Left cardiac atrium (tissue), 4 donors: Measurements from ENCODE around the gene FAM53B. TPM values are rescaled to one million over a fixed set of nuclear protein-coding genes. Genes with fewer than 3 reads are reported as not detected.

Source experiments
- ATAC-seq, 2 donors: fragments of 200-7000 bp; cut with Tn5 transposase; one replicate each; pipeline ENCODE4 v1.9.1; 2020; ENCODE audit warnings: mild to moderate bottlenecking in 2 of 2, moderate library complexity in 2 of 2
- DNase-seq: peaks from one replicate; pipeline ENCODE4 v3.0.0-alpha.2; 2020
- intact Hi-C, 2 donors: fragments of 100-400 bp; cut with DNase I; formaldehyde crosslinking; loops; one replicate each; pipeline versions ENCODE4 v1.14.1 to v1.15.1; 2022 to 2023
- total RNA-seq, 2 donors: library from RNA; stranded (reverse); fragmentation: NEBNext Ultra II Directional; extraction: Animal tissue kit (Norgen Biotek cat#: 25700); gene quantifications; one replicate each; pipeline ENCODE4 v1.2.1, GENCODE V29; 2021
- donor health status: DM: no; HTN: yes; CAD: no.
- donor health status: DM: no; HTN: yes; CAD: no; lungs with severe emphysema.
- donor health status: DM: yes; HTN: yes; CAD: no.
- donor health status: Dilated cardiomyopathy.

Gene FAM53B
- total RNA-seq, 2 donors from 2014 or later = 23.3 to 31.4 TPM

- intact Hi-C loops = no loop called here
- ATAC-seq (peak; percentile 24 to 39), DNase-seq (no peak)
These were observed 26.1 kb downstream of the FAM53B start for GRCh38 chr10:124717911-124718741.

DNA sequence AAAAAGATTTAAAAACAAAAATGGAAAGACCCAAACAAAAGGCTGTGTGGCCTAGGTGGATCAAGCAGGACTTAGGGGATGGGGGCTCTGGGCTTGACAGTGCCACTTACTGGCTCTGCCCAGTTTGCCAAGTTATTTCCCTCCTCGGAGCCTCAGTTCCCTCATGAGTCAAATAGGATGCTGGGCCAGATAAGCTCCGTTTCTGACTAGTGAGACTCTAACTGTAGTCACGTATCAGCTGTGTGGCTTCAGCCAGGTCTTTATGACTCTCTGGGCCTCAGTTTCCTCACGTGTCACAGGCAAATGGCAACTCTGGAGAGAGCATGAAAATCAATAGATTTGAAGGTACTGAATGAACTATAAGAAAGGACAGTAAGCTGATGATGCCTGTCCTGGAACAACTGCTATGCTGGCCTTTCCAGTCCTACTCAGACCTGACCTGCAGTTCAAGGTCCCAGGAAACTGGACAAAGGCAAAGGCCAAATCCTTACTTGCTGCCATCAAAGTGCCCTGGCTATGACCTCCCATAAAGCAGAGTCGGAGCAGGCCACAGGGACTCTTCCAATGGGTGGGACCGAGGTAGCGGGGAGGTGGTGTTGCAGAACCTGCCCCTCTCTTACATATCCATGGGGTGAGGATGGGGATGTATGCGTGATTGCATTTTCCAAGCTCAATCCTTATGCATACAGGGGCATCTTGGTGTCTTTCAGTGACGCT lies 27.0 kb downstream of the FAM53B start:
- intact Hi-C loops = no loop called here
- no peak for DNase-seq
- ATAC-seq = no peak

- ATAC-seq = no peak
- DNase-seq = no peak
- intact Hi-C loops = no loop called here
These were observed 27.8 kb downstream of the FAM53B start for GRCh38 chr10:124716369-124716768.

GRCh38 chr10:124715439-124715838 lies 28.7 kb downstream of the FAM53B start:
- ATAC-seq (no peak), DNase-seq (no peak)
- intact Hi-C loops = no loop called here

- DNase-seq = no peak
- intact Hi-C loops = no loop called here
- ATAC-seq = no peak
These were observed 30.4 kb downstream of the FAM53B start for GRCh38 chr10:124713679-124714255.

DNA sequence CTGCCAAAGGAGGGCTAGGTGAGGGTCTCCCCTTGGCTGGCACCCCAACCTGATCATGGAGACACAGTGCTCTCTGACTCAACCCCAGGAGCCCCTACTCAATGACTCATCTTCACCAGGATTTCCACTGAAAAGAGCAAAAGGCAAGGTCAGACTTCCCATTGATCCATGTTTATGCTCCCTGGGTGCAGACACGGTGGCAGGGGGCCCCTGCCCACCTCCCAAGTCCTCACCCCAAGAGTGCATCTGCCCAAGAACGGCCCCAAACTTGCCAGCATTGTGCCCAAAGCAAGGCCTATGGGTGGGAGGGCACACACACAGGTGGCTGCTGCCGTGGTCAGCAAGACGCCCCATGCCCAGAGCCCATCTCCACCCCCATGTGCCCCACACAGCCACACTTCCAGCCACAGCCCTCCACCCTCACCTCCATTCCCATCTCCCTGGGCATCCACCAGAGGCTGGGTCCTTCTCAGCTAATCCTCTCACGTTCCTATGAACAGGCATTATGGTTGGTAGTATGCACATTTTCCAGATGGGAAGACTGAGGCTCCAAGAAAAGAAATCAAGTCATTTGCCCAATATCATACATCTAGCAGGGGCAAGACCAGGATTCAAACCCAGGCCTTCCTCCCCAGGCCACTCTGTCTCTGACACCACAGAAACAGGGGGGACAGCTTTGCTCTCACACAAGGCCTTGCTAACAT lies 31.3 kb downstream of the FAM53B start:
- DNase-seq (no peak), ATAC-seq (no peak)
- intact Hi-C loops = no loop called here

- intact Hi-C loops = no loop called here
- ATAC-seq = no peak
- no peak for DNase-seq
These were observed 33.0 kb downstream of the FAM53B start for GRCh38 chr10:124711145-124711544.

DNA sequence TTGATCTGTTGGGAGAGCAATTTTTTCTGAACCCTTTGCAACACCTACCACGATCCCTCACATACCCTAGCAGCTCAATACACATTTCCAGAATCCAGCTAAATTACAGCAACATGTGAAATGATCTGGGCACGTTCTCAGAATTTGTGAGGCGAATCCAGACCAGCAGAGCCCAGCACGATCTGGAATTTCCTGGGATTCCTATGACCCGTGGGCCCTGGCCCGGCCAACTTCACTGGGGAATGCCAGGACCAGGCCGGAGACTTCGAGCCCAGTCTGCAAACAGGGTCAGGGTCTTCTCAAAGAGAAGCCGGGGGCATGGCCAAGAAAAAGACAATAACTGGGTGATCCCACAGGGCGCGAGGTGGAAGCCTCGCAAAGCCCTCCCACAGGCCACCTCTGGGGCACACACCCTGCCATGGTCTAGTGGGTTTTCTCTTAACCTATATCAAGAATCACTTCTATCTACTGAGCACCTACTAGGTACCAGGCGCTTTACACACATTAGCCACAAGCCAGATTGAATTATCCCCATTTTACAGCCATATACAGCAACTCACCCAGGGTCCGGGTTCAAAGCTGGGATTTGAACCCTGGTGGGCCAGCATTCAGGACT lies 33.8 kb downstream of the FAM53B start:
- DNase-seq = no peak
- peak in 1 of 2 donors; percentile 21 for ATAC-seq
- intact Hi-C loops = no loop called here

- ATAC-seq (peak in 1 of 2 donors; percentile 53), DNase-seq (no peak)
- intact Hi-C loops = no loop called here
These were observed 34.3 kb downstream of the FAM53B start for GRCh38 chr10:124709861-124710260.

DNA sequence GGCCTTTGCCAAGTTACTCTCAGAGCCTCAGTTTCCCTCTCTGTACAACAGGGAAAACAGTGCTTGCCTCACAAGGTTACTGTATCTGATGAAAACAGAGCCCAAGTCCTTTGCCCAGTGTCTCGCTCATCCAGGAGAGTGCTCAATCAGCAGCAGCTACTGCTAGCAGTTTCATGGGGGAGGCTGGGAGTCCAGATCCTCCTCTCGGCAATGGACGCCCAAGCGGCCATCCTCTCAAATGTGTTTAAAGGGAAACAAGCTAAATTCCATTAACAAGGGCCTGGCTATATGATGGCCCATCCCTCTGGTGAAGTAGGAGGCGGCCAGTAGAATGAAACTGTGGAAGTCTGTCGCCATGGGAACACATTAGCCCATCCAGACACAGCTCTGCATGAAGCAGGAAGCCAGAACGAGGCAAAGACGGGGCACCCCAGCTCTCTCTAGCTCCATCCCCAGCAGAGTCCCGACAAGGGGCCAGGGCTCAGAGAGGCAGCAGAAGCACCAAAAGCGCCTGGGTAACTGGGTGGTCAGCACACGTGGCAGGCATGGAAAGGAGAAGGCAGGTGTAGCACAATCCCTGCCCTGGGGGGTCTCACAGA lies 35.2 kb downstream of the FAM53B start:
- intact Hi-C loops = no loop called here
- DNase-seq = no peak
- no peak for ATAC-seq

DNA sequence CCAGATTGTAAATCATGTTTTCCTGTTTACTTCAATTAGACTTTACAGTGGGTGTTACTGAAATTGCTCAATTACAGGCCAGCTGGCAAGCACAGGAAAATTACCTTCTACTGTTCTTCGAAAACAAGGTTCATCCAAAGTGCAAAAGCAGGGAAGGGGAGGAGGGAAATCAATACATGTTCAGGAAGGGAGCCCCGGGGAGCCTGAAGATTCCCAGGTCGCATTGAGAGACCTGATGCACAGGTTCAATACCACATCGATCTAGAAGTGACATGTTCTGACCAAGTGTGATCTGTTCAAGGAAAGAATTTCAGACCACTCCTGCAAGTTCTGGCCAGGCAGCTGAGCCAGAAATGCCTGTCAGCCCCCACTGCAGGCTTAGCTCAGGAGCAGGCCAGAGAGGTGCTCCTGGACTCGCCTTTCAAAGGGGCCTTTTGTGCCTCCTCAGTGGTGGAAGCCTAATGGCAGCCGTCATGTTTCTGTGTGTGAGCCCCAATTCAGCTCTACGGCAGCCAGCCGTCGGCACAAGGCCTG lies 35.9 kb downstream of the FAM53B start:
- intact Hi-C loops = no loop called here
- DNase-seq (peak; percentile 13), ATAC-seq (no peak)

GRCh38 chr10:124707551-124707950 lies 36.6 kb downstream of the FAM53B start:
- no peak for ATAC-seq
- intact Hi-C loops = no loop called here
- DNase-seq = no peak

DNA sequence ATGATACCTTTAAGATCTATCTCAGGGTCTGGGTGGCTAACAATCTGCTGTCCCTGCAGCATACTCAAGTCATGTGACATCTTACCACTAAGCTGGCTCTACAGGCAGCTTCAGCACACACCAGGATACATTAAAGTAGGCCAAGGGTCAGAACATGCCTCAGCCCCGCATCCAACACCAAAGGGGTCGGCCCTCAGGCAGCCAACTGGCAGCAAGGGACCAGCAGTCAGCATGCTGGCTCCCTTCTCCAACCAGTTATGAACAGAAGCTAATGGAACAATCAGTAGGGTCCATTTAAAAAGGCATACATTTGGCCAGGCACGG lies 37.1 kb downstream of the FAM53B start:
- intact Hi-C loops = no loop called here
- no peak for DNase-seq
- no peak for ATAC-seq

- DNase-seq (no peak), ATAC-seq (no peak)
- intact Hi-C loops = no loop called here
These were observed 37.6 kb downstream of the FAM53B start for GRCh38 chr10:124706462-124707143.

- intact Hi-C loops = no loop called here
- no peak for ATAC-seq
- no peak for DNase-seq
These were observed 38.2 kb downstream of the FAM53B start for GRCh38 chr10:124705817-124706461.

GRCh38 chr10:124705381-124705740 lies 38.8 kb downstream of the FAM53B start:
- ATAC-seq (no peak), DNase-seq (no peak)
- intact Hi-C loops = no loop called here

- DNase-seq = peak; percentile 12
- intact Hi-C loops = no loop called here
These were observed 39.5 kb downstream of the FAM53B start for GRCh38 chr10:124704428-124705380.

More at GRCh38 chr10:124704428-124705380, 39.5 kb downstream of the FAM53B start:
- ATAC-seq = no peak
